ENCODE data around the gene BMP10. TPM values are rescaled to one million over a fixed set of nuclear protein-coding genes. Genes with fewer than 3 reads are reported as not detected.

Gene BMP10
- total RNA-seq, 1 experiment from 2014 or later = not detected

GRCh38 chr2:68827666-68828065 lies 43.5 kb downstream of the BMP10 start:
- no peak overlapping the region for H3K4me2 ChIP-seq (ENCODE audit: insufficient read depth, insufficient read length, low read length)
- H4K8ac ChIP-seq (replicated peaks; ENCODE audit: insufficient read length, low read depth, low read length) = no peak overlapping the region
- Mint-ChIP-seq H3K4me3 (no peak overlapping the region), H3K36me3 (ENCODE audit: insufficient read depth in 1 of 3, low read depth in 3 of 3) (peaks cover 0 to 5% (median 0%) of the 10 kb centered on the region in 3 experiments; a peak in 3 of 7 replicates), H3K4me1 (peaks cover 7 to 8% of the 10 kb centered on the region in 2 experiments), H3K9me3 (no peaks in the 10 kb centered on the region), H3K27me3 (ENCODE audit: low read depth) (no peaks in the 10 kb centered on the region), H3K27ac (no peak overlapping the region)
- no peak overlapping the region for H3K14ac ChIP-seq (ENCODE audit: insufficient read depth, low read length)
- H3K4ac ChIP-seq (ENCODE audit: low read depth, low read length) = no peak overlapping the region
- H2BK5ac ChIP-seq (ENCODE audit: insufficient read length, low read length) = no peak overlapping the region
- TF ChIP-seq CTCF (conservative IDR thresholded peaks at IDR 0.05) = no peak
- no peak overlapping the region for H4K91ac ChIP-seq (ENCODE audit: insufficient read length, low read depth, low read length)
- H3K4me1 ChIP-seq (ENCODE audit: insufficient read depth, low read length) = no peaks in the 10 kb centered on the region
- H2BK15ac ChIP-seq (ENCODE audit: low read depth, low read length) = no peak overlapping the region
- H3K79me1 ChIP-seq (ENCODE audit: insufficient read depth, low read depth, low read length, poor library complexity, severe bottlenecking) = no peaks in the 10 kb centered on the region
- no peaks in the 10 kb centered on the region for H3K79me2 ChIP-seq (ENCODE audit: insufficient read depth, low read length)
- DNase-seq = no peak
- no peaks in the 10 kb centered on the region for H4K20me1 ChIP-seq (ENCODE audit: control insufficient read depth, insufficient read depth, insufficient read length)
- no peak overlapping the region for H2BK12ac ChIP-seq (ENCODE audit: insufficient read length, low read depth, low read length)
- no peak overlapping the region for H2AK5ac ChIP-seq (ENCODE audit: insufficient read length, low read length)
- H3K56ac ChIP-seq (ENCODE audit: insufficient read length, low read depth, low read length) = no peak overlapping the region
- H2BK120ac ChIP-seq (ENCODE audit: low read depth, low read length, poor library complexity, severe bottlenecking) = no peak overlapping the region
- no peaks in the 10 kb centered on the region for H3K27me3 ChIP-seq (ENCODE audit: insufficient read depth, low read length)
- H3K18ac ChIP-seq (ENCODE audit: insufficient read length, low read depth, low read length) = no peak overlapping the region
- H3K9ac ChIP-seq (ENCODE audit: extremely low read depth, insufficient read length, low read length) = no peak overlapping the region
- H2AFZ ChIP-seq (ENCODE audit: low read length) = no peak overlapping the region
- no peak overlapping the region for H3K23ac ChIP-seq (ENCODE audit: insufficient read length, low read depth, low read length)
- H4K5ac ChIP-seq (ENCODE audit: insufficient read length, low read depth, low read length) = no peak overlapping the region
- H3T11ph ChIP-seq (ENCODE audit: low read length) = no peak overlapping the region
- no peaks in the 10 kb centered on the region for H3K9me3 ChIP-seq (ENCODE audit: control insufficient read depth, low read depth, low read length)
- H2BK20ac ChIP-seq (ENCODE audit: low read depth, low read length, poor library complexity, severe bottlenecking) = no peak overlapping the region
- WGBS (ENCODE audit: extremely low coverage, insufficient read length, low lambda C conversion rate) = no CpG with 5 or more reads among the region's 4 CpGs
- no peak overlapping the region for H3K27ac ChIP-seq (ENCODE audit: insufficient read length, low read depth, low read length)
- no peaks in the 10 kb centered on the region for H3K23me2 ChIP-seq (ENCODE audit: insufficient read length, low read depth, low read length, poor library complexity, severe bottlenecking)

Measured in H9 (cell line).